Measurements from ENCODE around the gene CREB5. TPM values are rescaled to one million over a fixed set of nuclear protein-coding genes. Genes with fewer than 3 reads are reported as not detected.

CREB5 gene
- total and polyA plus RNA-seq, 10 donors = 0.88 to 56.8 (median 23.5) TPM

DNA sequence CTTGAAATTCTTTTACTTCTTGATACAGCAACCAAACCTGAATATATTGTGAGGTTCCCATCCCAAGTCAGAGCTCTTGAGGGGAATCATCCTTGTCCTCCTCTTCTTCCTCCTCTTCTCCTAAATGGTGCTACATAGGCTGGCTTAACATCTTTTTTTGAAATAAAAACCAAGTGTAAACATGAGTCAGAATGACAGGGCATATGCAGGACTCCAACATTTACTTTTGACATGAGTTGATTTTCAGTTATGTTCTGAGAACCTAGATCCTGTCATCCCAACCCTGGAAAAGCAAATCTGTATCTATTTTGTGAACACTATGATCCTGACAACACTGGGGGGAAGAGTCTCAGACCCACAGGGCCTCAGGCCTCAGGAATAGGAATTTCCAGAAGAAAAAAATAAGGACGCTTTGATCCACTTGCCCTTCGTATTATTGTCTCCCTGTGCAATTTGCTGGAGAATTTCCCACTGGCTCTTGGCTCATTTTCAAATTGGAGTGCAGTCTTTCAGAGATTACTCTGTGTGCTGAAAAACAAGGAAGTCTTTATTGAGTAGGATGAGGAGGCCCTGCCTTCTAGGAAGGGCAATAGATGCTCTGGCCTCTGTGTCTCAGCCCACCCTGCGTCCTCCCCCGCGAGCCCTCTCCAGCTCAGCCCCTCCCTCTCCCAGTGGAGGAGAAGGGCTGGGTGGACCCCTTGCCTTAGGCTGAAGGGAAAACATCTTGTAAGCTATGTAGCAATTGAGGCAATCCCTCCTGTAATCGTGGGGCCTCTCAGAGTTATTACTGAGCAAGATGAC is 121.6 kb downstream of the CREB5 start:
- intact Hi-C loops (cut with DNase I; ENCODE audit: low total_unique reads) = no loop called here
- TF ChIP-seq POLR2AphosphoS5 (IDR thresholded peaks at IDR 0.05) (no peak), POLR2A (IDR thresholded peaks at IDR 0.05) (no peak), CTCF (IDR thresholded peaks at IDR 0.05 in 8 of 11, conservative IDR thresholded peaks at IDR 0.05 in 3 of 11) (no peak)
- Histone ChIP-seq H3K4me1 (no peaks in the 10 kb centered on the region), H3K4me3 (no peak overlapping the region), H3K9me3 (peaks cover 0 to 3% (median 0%) of the 10 kb centered on the region in 8 donors), H3K27me3 (replicated peaks in 1 of 7) (no peaks in the 10 kb centered on the region), H3K27ac (no peak overlapping the region), H3K36me3 (no peaks in the 10 kb centered on the region)
- WGBS, 5 donors = 51 to 66% (median 58%) methylated on average over 6 of the region's 6 CpGs
- DNase-seq = no peak

DNA sequence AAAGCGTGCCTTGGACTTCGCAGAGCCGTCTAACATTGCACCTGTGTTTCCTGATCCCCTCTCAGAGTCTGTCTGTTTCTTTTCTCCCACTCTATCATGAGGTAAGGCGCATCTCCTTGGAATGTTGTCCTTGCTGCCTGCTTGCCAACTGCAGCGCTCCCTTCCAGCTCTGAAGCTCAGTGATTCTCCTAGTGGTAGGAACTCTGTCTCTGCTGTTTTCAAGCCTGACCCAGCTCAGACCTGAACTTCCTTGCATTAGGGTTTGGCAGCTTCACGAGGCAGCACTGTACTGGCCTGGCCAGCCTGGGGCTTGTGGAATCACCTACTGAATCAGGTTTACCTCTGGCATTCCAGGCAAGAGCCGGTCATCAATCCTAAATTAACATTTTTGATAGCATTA is 123.9 kb downstream of the CREB5 start:
- intact Hi-C loops (cut with DNase I; ENCODE audit: low total_unique reads) = no loop called here
- no peak for TF ChIP-seq POLR2A (IDR thresholded peaks at IDR 0.05)
- TF ChIP-seq CTCF (IDR thresholded peaks at IDR 0.05 in 8 of 11, conservative IDR thresholded peaks at IDR 0.05 in 3 of 11) = no peak
- TF ChIP-seq POLR2AphosphoS5 (IDR thresholded peaks at IDR 0.05) = no peak
- H3K27ac ChIP-seq = no peak overlapping the region
- no peak overlapping the region for H3K4me3 ChIP-seq
- H3K27me3 ChIP-seq (replicated peaks in 1 of 7) = peaks cover 0 to 3% (median 0%) of the 10 kb centered on the region in 7 donors
- no peaks in the 10 kb centered on the region for H3K36me3 ChIP-seq
- H3K9me3 ChIP-seq = peaks cover 0 to 3% (median 0%) of the 10 kb centered on the region in 8 donors
- H3K4me1 ChIP-seq = no peaks in the 10 kb centered on the region
- no peak for DNase-seq
- 78 to 90% (median 85%) methylated on average over 7 of the region's 7 CpGs for WGBS, 5 donors

DNA sequence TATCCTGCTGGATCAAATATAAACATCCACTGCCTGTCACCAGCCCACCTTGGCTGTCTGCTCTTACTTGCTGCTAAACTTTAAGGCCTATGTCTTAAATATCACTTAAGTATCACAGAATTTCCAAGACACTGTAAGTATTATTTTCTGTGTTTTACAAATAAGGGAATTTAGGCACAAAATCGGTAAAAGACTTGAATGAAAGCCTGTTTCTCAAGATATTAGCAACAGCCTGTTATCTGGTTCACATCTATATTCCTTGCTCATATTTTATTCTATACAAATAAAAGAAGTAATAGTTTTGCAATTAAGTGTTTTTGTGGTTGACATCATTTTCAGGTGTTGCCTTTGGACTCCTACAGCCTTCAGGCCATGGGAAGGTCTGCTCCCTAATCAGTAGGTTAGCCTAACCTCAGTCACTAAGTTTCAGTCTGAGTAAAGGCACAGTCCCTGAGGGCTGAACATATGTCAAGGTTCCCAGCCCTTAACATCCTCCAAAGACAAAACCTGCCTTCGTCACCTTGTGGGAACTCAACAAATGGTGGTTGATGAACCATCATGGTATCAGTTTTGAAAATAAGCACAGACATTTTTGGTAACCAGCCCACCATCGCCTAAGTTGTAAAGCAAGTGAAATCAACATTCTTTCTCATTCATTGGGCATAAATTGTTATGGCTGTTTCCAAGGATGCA is 127.1 kb downstream of the CREB5 start:
- intact Hi-C loops (cut with DNase I; ENCODE audit: low total_unique reads) = no loop called here
- H3K27me3 ChIP-seq (replicated peaks in 1 of 7) = peaks cover 0 to 17% (median 0%) of the 10 kb centered on the region in 7 donors
- TF ChIP-seq POLR2AphosphoS5 (IDR thresholded peaks at IDR 0.05) (no peak), CTCF (IDR thresholded peaks at IDR 0.05 in 8 of 11, conservative IDR thresholded peaks at IDR 0.05 in 3 of 11) (no peak), POLR2A (IDR thresholded peaks at IDR 0.05) (no peak)
- H3K27ac ChIP-seq = no peak overlapping the region
- H3K4me3 ChIP-seq = no peak overlapping the region
- H3K9me3 ChIP-seq = no peaks in the 10 kb centered on the region
- H3K36me3 ChIP-seq = no peaks in the 10 kb centered on the region
- WGBS, 5 donors = 69 to 86% (median 78%) methylated on average over 3 of the region's 3 CpGs
- no peaks in the 10 kb centered on the region for H3K4me1 ChIP-seq
- no peak for DNase-seq

- H3K36me3 ChIP-seq = no peaks in the 10 kb centered on the region
- intact Hi-C loops (cut with DNase I; ENCODE audit: low total_unique reads) = no loop called here
- DNase-seq = no peak
- peaks cover 0 to 21% (median 0%) of the 10 kb centered on the region in 7 donors for H3K27me3 ChIP-seq (replicated peaks in 1 of 7)
- no peak overlapping the region for H3K27ac ChIP-seq
- no peak overlapping the region for H3K4me3 ChIP-seq
- WGBS, 5 donors = 62 to 70% (median 68%) methylated on average over 3 of the region's 3 CpGs
- no peak for TF ChIP-seq CTCF (IDR thresholded peaks at IDR 0.05 in 8 of 11, conservative IDR thresholded peaks at IDR 0.05 in 3 of 11)
- no peak for TF ChIP-seq POLR2AphosphoS5 (IDR thresholded peaks at IDR 0.05)
- TF ChIP-seq POLR2A (IDR thresholded peaks at IDR 0.05) = no peak
- no peaks in the 10 kb centered on the region for H3K4me1 ChIP-seq
- peaks cover 0 to 18% (median 12%) of the 10 kb centered on the region in 8 donors for H3K9me3 ChIP-seq
Observed at GRCh38 chr7:28542410-28542809, 130.1 kb downstream of the CREB5 start.

Data from spleen (tissue), 11 donors.